Osteocyte (in vitro differentiated cells): ENCODE results near the gene PHF8. TPM values are rescaled to one million over a fixed set of nuclear protein-coding genes. Genes with fewer than 3 reads are reported as not detected.

Experiments
- DNase-seq: peaks from one replicate; pipeline ENCODE4 v3.0.0; 2021; ENCODE audit warnings: mixed read lengths; ENCODE audit not compliant: unreplicated experiment; ENCODE audit errors: extremely low spot score
- H3K27ac Mint-ChIP-seq: one replicate; pipeline ENCODE4 v1.8.0; 2021; ENCODE audit warnings: mild to moderate bottlenecking, mixed read lengths; ENCODE audit not compliant: unreplicated experiment
- H3K27me3 Mint-ChIP-seq: one replicate; pipeline ENCODE4 v1.8.0; 2021; ENCODE audit warnings: mixed read lengths; ENCODE audit not compliant: unreplicated experiment
- H3K36me3 Mint-ChIP-seq: one replicate; pipeline ENCODE4 v1.8.0; 2021; ENCODE audit warnings: mixed read lengths; ENCODE audit not compliant: unreplicated experiment
- H3K4me1 Mint-ChIP-seq: one replicate; pipeline ENCODE4 v1.8.0; 2021; ENCODE audit warnings: mixed read lengths; ENCODE audit not compliant: unreplicated experiment
- H3K4me3 Mint-ChIP-seq: one replicate; pipeline ENCODE4 v1.8.0; 2021; ENCODE audit warnings: mild to moderate bottlenecking, moderate library complexity, mixed read lengths; ENCODE audit not compliant: unreplicated experiment
- H3K9me3 Mint-ChIP-seq: one replicate; pipeline ENCODE4 v1.8.0; 2021; ENCODE audit warnings: mixed read lengths; ENCODE audit not compliant: unreplicated experiment
- CTCF ChIP-seq: fragments of 200-600 bp; sonication (generic); IDR thresholded peaks from 2 replicates; pipeline ENCODE4 v1.5.0; 2021; ENCODE audit warnings: antibody characterized with exemption, mild to moderate bottlenecking, moderate library complexity
- total RNA-seq: library from RNA; stranded (reverse); gene quantifications from 2 replicates; pipeline ENCODE4 v1.2.1, GENCODE V29; 2021

PHF8 gene
- total RNA-seq, 1 donor from 2014 or later, result 30.0 TPM

- H3K9me3 Mint-ChIP-seq, result peaks cover 8% of the 10 kb centered on the region
- no peak for DNase-seq
- H3K36me3 Mint-ChIP-seq, result peaks cover 4% of the 10 kb centered on the region
- no peaks in the 10 kb centered on the region for H3K27me3 Mint-ChIP-seq
- no peaks in the 10 kb centered on the region for H3K4me1 Mint-ChIP-seq
- no peak overlapping the region for H3K4me3 Mint-ChIP-seq
- TF ChIP-seq CTCF, result no peak
- no peak overlapping the region for H3K27ac Mint-ChIP-seq
Measured at GRCh38 chrX:54066841-54067240, 22.6 kb upstream of the PHF8 start.

DNA sequence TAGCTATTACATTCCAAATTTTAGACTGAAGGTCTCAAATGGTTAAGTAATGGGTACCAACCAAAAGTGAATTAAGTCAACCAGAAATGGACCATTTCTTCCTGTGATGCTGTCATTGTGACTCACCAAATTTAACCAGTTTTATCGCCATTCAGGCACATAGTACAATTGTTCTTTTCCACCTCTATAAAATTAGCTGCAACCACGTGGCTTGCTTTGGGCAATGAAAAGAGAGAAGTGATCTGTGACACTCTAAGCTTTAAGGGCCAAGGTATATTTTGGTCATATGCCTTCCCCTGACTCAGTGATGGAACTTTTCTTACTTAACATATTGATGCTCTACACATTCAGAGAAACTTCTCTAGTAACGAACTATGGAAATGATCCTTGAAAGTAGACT is 20.3 kb upstream of the PHF8 start:
- Mint-ChIP-seq H3K27ac (no peak overlapping the region), H3K4me3 (no peak overlapping the region), H3K36me3 (peaks cover 4% of the 10 kb centered on the region), H3K4me1 (no peaks in the 10 kb centered on the region), H3K27me3 (no peaks in the 10 kb centered on the region), H3K9me3 (peaks cover 4% of the 10 kb centered on the region)
- no peak for DNase-seq
- no peak for TF ChIP-seq CTCF

DNA sequence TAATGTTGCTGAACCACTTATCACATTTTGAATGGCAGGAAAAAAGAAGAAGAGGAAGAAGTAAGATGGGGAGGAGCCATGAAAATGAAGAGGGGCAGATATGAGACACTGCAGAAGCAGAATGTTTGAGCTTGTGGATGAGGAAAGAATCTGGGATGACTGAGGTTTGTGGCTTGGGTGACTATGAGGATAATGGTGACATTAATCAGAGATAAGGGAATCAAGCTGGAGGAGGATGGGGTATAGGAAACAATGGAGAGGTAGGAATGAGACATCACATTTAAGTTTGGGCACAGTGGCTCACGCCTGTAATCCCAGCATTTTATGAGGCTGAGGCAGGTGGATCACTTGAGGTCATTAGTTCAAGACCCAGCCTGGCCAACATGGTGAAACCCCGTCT is 19.1 kb upstream of the PHF8 start:
- no peak for TF ChIP-seq CTCF
- Mint-ChIP-seq H3K9me3 (no peaks in the 10 kb centered on the region), H3K36me3 (peaks cover 4% of the 10 kb centered on the region), H3K27ac (no peak overlapping the region), H3K4me1 (no peaks in the 10 kb centered on the region), H3K27me3 (no peaks in the 10 kb centered on the region), H3K4me3 (no peak overlapping the region)
- DNase-seq, result no peak

- peaks cover 13% of the 10 kb centered on the region for H3K9me3 Mint-ChIP-seq
- TF ChIP-seq CTCF, result no peak
- H3K36me3 Mint-ChIP-seq, result no peaks in the 10 kb centered on the region
- H3K4me1 Mint-ChIP-seq, result peaks cover 5% of the 10 kb centered on the region
- H3K27ac Mint-ChIP-seq, result no peak overlapping the region
- H3K4me3 Mint-ChIP-seq, result no peak overlapping the region
- no peaks in the 10 kb centered on the region for H3K27me3 Mint-ChIP-seq
- no peak for DNase-seq
Measured at GRCh38 chrX:54049801-54050200, 5.5 kb upstream of the PHF8 start.

GRCh38 chrX:54048412-54048811 is 4.1 kb upstream of the PHF8 start:
- Mint-ChIP-seq H3K4me3 (no peak overlapping the region), H3K9me3 (peaks cover 13% of the 10 kb centered on the region)

More at GRCh38 chrX:54048412-54048811, 4.1 kb upstream of the PHF8 start:
- TF ChIP-seq CTCF, result no peak
- Mint-ChIP-seq H3K27ac (no peak overlapping the region), H3K27me3 (no peaks in the 10 kb centered on the region), H3K36me3 (no peaks in the 10 kb centered on the region), H3K4me1 (peaks cover 5% of the 10 kb centered on the region)
- no peak for DNase-seq
